GM12878 (cell line): ENCODE results near the gene PEX26. TPM values are rescaled to one million over a fixed set of nuclear protein-coding genes. Genes with fewer than 3 reads are reported as not detected.

Experiments
- ATF3 ChIP-seq: IDR thresholded peaks from 2 replicates; pipeline ENCODE4 v1.6.1; 2011; ENCODE audit warnings: low read depth, mild to moderate bottlenecking, low read length, moderate library complexity, borderline replicate concordance; ENCODE audit errors: extremely low read depth
- BMI1 ChIP-seq: fragments of 450-650 bp; IDR thresholded peaks from 2 replicates; pipeline ENCODE4 v1.6.1; 2016; ENCODE audit warnings: mild to moderate bottlenecking, moderate library complexity, borderline replicate concordance
- CBFB ChIP-seq: IDR thresholded peaks from 2 replicates; pipeline ENCODE4 v1.6.1; 2016; ENCODE audit warnings: antibody characterized with exemption, low read depth
- CBX5 ChIP-seq: sonication (generic); IDR thresholded peaks from 2 replicates; pipeline ENCODE4 v1.6.1; 2016; ENCODE audit warnings: low read depth, moderate library complexity, mild to moderate bottlenecking, inconsistent platforms
- E2F4 ChIP-seq: IDR thresholded peaks from 2 replicates; pipeline ENCODE4 v1.6.1; 2012; ENCODE audit warnings: low read depth, low read length, improper control_type of control experiment
- E4F1 ChIP-seq: fragments of 450-650 bp; IDR thresholded peaks from 2 replicates; pipeline ENCODE4 v1.6.1; 2018; ENCODE audit warnings: borderline replicate concordance, mild to moderate bottlenecking; ENCODE audit not compliant: partially characterized antibody
- HDAC6 ChIP-seq: fragments of 200-600 bp; sonication (generic); IDR thresholded peaks from one replicate; pipeline ENCODE4 v1.8.0; 2017; ENCODE audit warnings: antibody characterized with exemption; ENCODE audit not compliant: unreplicated experiment
- MTA2 ChIP-seq: fragments of 450-650 bp; IDR thresholded peaks from 2 replicates; pipeline ENCODE4 v1.6.1; 2016; ENCODE audit warnings: low read depth, mild to moderate bottlenecking, moderate library complexity
- MTA3 ChIP-seq: IDR thresholded peaks from 2 replicates; pipeline ENCODE4 v1.6.1; 2012; ENCODE audit warnings: low read length, inconsistent platforms, borderline replicate concordance
- PML ChIP-seq: IDR thresholded peaks from 2 replicates; pipeline ENCODE4 v1.6.1; 2012; ENCODE audit warnings: low read length, inconsistent platforms
- POLR2A ChIP-seq: IDR thresholded peaks from 2 replicates; pipeline ENCODE4 v1.6.1; 2011; ENCODE audit warnings: low read depth, mild to moderate bottlenecking, low read length
- RB1 ChIP-seq: fragments of 450-650 bp; formaldehyde crosslinking; IDR thresholded peaks from 2 replicates; pipeline ENCODE4 v1.6.1; 2017; ENCODE audit warnings: mild to moderate bottlenecking, borderline replicate concordance
- RELA ChIP-seq: fragments of 450-650 bp; IDR thresholded peaks from 2 replicates; pipeline ENCODE4 v1.8.0; 2014; ENCODE audit warnings: borderline replicate concordance; ENCODE audit not compliant: partially characterized antibody
- RELB ChIP-seq: fragments of 450-650 bp; IDR thresholded peaks from 2 replicates; pipeline ENCODE4 v1.6.1; 2017; ENCODE audit warnings: low read depth, mild to moderate bottlenecking, moderate library complexity
- SIN3A ChIP-seq: IDR thresholded peaks from 2 replicates; pipeline ENCODE4 v1.6.1; 2012; ENCODE audit warnings: low read depth, low read length, improper control_type of control experiment
- SIX5 ChIP-seq: IDR thresholded peaks from 2 replicates; pipeline ENCODE4 v1.6.1; 2011; ENCODE audit warnings: mild to moderate bottlenecking, low read depth, low read length, moderate library complexity; ENCODE audit not compliant: severe bottlenecking
- SMARCA5 ChIP-seq: fragments of 450-650 bp; IDR thresholded peaks from 2 replicates; pipeline ENCODE4 v1.6.1; 2017; ENCODE audit warnings: mild to moderate bottlenecking
- SPI1 ChIP-seq: IDR thresholded peaks from 2 replicates; pipeline ENCODE4 v1.6.1; 2011; ENCODE audit warnings: low read depth, mild to moderate bottlenecking, low read length, moderate library complexity, borderline replicate concordance; ENCODE audit not compliant: insufficient read depth
- TAF1 ChIP-seq: IDR thresholded peaks from 2 replicates; pipeline ENCODE4 v1.6.1; 2011; ENCODE audit warnings: mild to moderate bottlenecking, low read depth, low read length, borderline replicate concordance
- TCF3 ChIP-seq: IDR thresholded peaks from 2 replicates; pipeline ENCODE4 v1.6.1; 2012; ENCODE audit warnings: low read depth, mild to moderate bottlenecking, low read length, borderline replicate concordance; ENCODE audit not compliant: insufficient read depth
- polyA plus RNA-seq, 11 experiments: library from polyadenylated mRNA; depleted of rRNA in 4 of 11; unstranded in 6 of 11; stranded (reverse) in 5 of 11; fragments of >200 nt; fragmentation: Nextera tagmentation in 4 of 11; fragmentation: Illumina TruSeq in 1 of 11; extraction: Ambion mirVana in 4 of 11; extraction: Trizol in 1 of 11; gene quantifications; 1 replicate in 1 of 11; 2 replicates in 10 of 11; pipeline versions ENCODE4 v1.2.1 to v1.2.3, GENCODE V29; 2011 to 2016; ENCODE audit warnings: inconsistent platforms in 2 of 11, missing spikeins in 2 of 11, low read depth in 1 of 11
- total RNA-seq, 4 experiments: library from RNA; depleted of rRNA in 3 of 4; stranded (reverse); fragments of >200 nt in 3 of 4; fragmentation: Illumina TruSeq in 1 of 4; extraction: Trizol in 1 of 4; gene quantifications; 2 replicates each; pipeline versions ENCODE4 v1.2.1 to v1.2.3, GENCODE V29; 2013 to 2021
- TF ChIP-seq, protein P1 (sequence below): fragments of 450-650 bp; IDR thresholded peaks from 2 replicates; pipeline ENCODE4 v1.6.1; 2016; ENCODE audit warnings: mild to moderate bottlenecking, moderate library complexity, borderline replicate concordance

Gene PEX26
- total and polyA plus RNA-seq, 10 of the 15 experiments (the other 5 are each of a cell fraction or from before 2014, with no cell fraction given): 0.79 to 50.8 (median 22.4) TPM

GRCh38 chr22:18077639-18078328 lies at the start of gene PEX26 (continued):
- peak; percentile 62 for TF ChIP-seq RELB
- TF ChIP-seq SPI1: peak; percentile 54; the same call in 1 of the 2 replicates
- TF ChIP-seq TAF1: peak; percentile 84; the same call in 1 of the 2 replicates
- TF ChIP-seq SMARCA5: no peak
- TF ChIP-seq CBX5: no peak
- peak; percentile 33 for TF ChIP-seq HDAC6
- TF ChIP-seq RELA: peak; percentile 35
- no peak for TF ChIP-seq E2F4
- peak; percentile 90 for TF ChIP-seq POLR2A
- no peak for TF ChIP-seq MTA2
- no peak for TF ChIP-seq CBFB
- peak; percentile 94 for TF ChIP-seq SIX5
- no peak for TF ChIP-seq BMI1
- no peak for TF ChIP-seq TCF3
- TF ChIP-seq, protein P1, sequence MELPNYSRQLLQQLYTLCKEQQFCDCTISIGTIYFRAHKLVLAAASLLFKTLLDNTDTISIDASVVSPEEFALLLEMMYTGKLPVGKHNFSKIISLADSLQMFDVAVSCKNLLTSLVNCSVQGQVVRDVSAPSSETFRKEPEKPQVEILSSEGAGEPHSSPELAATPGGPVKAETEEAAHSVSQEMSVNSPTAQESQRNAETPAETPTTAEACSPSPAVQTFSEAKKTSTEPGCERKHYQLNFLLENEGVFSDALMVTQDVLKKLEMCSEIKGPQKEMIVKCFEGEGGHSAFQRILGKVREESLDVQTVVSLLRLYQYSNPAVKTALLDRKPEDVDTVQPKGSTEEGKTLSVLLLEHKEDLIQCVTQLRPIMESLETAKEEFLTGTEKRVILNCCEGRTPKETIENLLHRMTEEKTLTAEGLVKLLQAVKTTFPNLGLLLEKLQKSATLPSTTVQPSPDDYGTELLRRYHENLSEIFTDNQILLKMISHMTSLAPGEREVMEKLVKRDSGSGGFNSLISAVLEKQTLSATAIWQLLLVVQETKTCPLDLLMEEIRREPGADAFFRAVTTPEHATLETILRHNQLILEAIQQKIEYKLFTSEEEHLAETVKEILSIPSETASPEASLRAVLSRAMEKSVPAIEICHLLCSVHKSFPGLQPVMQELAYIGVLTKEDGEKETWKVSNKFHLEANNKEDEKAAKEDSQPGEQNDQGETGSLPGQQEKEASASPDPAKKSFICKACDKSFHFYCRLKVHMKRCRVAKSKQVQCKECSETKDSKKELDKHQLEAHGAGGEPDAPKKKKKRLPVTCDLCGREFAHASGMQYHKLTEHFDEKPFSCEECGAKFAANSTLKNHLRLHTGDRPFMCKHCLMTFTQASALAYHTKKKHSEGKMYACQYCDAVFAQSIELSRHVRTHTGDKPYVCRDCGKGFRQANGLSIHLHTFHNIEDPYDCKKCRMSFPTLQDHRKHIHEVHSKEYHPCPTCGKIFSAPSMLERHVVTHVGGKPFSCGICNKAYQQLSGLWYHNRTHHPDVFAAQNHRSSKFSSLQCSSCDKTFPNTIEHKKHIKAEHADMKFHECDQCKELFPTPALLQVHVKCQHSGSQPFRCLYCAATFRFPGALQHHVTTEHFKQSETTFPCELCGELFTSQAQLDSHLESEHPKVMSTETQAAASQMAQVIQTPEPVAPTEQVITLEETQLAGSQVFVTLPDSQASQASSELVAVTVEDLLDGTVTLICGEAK: peak; percentile 94
- no peak for TF ChIP-seq ATF3
- no peak for TF ChIP-seq MTA3
- TF ChIP-seq PML: peak; percentile 59; the same call in 1 of the 2 replicates
- peak; percentile 96 for TF ChIP-seq E4F1
- TF ChIP-seq SIN3A: peak; percentile 59; the same call in 1 of the 2 replicates
- peak; percentile 13; the same call in 1 of the 2 replicates for TF ChIP-seq RB1
